ENCODE data around the gene LRRC49.
"Not testable (repeated sequence)": the region's sequence is repeated elsewhere in the genome, so short reads cannot be mapped to it uniquely, and the experiment has no call there.

The LRRC49 gene

GRCh38 chr15:70892002-70892911 is at the start of gene LRRC49, which contains the start of gene THAP10:
Gene LRRC49, plus strand, starts transcription at chr15:70892826. Its CDS starts 69 bp downstream, at chr15:70892895.
Gene THAP10, minus strand, starts transcription at chr15:70892433. Its CDS starts 161 bp downstream, at chr15:70892272.
- peak; percentile 6 for DNase-seq

- no peak for DNase-seq
Observed at GRCh38 chr15:70845602-70846360, 46.8 kb upstream of the LRRC49 start.

GRCh38 chr15:70851889-70852288 is 40.7 kb upstream of the LRRC49 start:
- no peak for DNase-seq

GRCh38 chr15:70852501-70853317 is 39.9 kb upstream of the LRRC49 start:
- DNase-seq = no peak

- no peak for DNase-seq
Observed at GRCh38 chr15:70853318-70853972, 39.2 kb upstream of the LRRC49 start.

GRCh38 chr15:70853973-70854665 is 38.5 kb upstream of the LRRC49 start, which contains the start of gene LARP6:
Gene LARP6, minus strand, starts transcription at chr15:70854157. Its CDS starts 69 bp downstream, at chr15:70854088.
- peak; percentile 13 for DNase-seq

- no peak for DNase-seq
Observed at GRCh38 chr15:70854666-70854976, 38.0 kb upstream of the LRRC49 start.

GRCh38 chr15:70855764-70856163 is 36.9 kb upstream of the LRRC49 start:
- no peak for DNase-seq

GRCh38 chr15:70856177-70856883 is 36.3 kb upstream of the LRRC49 start:
- no peak for DNase-seq

- DNase-seq = no peak
Observed at GRCh38 chr15:70856884-70857561, 35.6 kb upstream of the LRRC49 start.

GRCh38 chr15:70857562-70858285 is 34.9 kb upstream of the LRRC49 start:
- DNase-seq = no peak

GRCh38 chr15:70858614-70859321 is 33.9 kb upstream of the LRRC49 start:
- not testable (repeated sequence) for DNase-seq

GRCh38 chr15:70859322-70859908 is 33.2 kb upstream of the LRRC49 start:
- DNase-seq = no peak

GRCh38 chr15:70859998-70860397 is 32.6 kb upstream of the LRRC49 start:
- DNase-seq = no peak

GRCh38 chr15:70863450-70864218 is 29.0 kb upstream of the LRRC49 start:
- DNase-seq = no peak

- DNase-seq = no peak
Observed at GRCh38 chr15:70866982-70867641, 25.5 kb upstream of the LRRC49 start.

- no peak for DNase-seq
Observed at GRCh38 chr15:70867911-70868467, 24.6 kb upstream of the LRRC49 start.

Measured in activated gamma-delta T cell treated with Interleukin-2 at 50 U/mL for 16 hours (primary cell).